Measurements from ENCODE around the gene FOXO3. TPM values are rescaled to one million over a fixed set of nuclear protein-coding genes. Genes with fewer than 3 reads are reported as not detected.

Gene FOXO3
- total RNA-seq, 2 experiments from 2014 or later = 7.5 to 9.0 TPM

GRCh38 chr6:108544606-108545005, 16.1 kb upstream of the FOXO3 start:
- Mint-ChIP-seq H3K27me3 (peaks cover 9% of the 10 kb centered on the region), H3K27ac (no peak overlapping the region), H3K4me1 (ENCODE audit: low read depth) (peaks cover 13% of the 10 kb centered on the region), H3K4me3 (no peak overlapping the region), H3K9me3 (peaks cover under 1% of the 10 kb centered on the region), H3K36me3 (ENCODE audit: low read depth) (no peaks in the 10 kb centered on the region)
- POLR2A ChIA-PET = no interaction called here
- CTCF ChIA-PET = interaction anchor here (0.9 to 2.7 kb wide), 6 partner anchors 237 to 528 kb away, joined by 3 to 17 read pairs (median 4); no protein-coding TSS in a partner anchor
- no peak for TF ChIP-seq CTCF (IDR thresholded peaks at IDR 0.05)
- intact Hi-C loops (cut with micrococcal nuclease) = loop anchor here (5.0 kb wide), 1 partner anchor 348 kb away; no protein-coding TSS in a partner anchor
- ATAC-seq = no peak
- DNase-seq = no peak

GRCh38 chr6:108546079-108547049, 14.4 kb upstream of the FOXO3 start:
- no peak for TF ChIP-seq CTCF (IDR thresholded peaks at IDR 0.05)
- Mint-ChIP-seq H3K9me3 (no peaks in the 10 kb centered on the region), H3K27me3 (peaks cover 4% of the 10 kb centered on the region), H3K27ac (peak overlapping the region; percentile 43), H3K4me1 (ENCODE audit: low read depth) (peaks cover 13% of the 10 kb centered on the region), H3K4me3 (no peak overlapping the region), H3K36me3 (ENCODE audit: low read depth) (no peaks in the 10 kb centered on the region)
- ChIA-PET CTCF (interaction anchor here (0.6 to 2.7 kb wide), 8 partner anchors 10 to 526 kb away, joined by 3 to 17 read pairs (median 4); no protein-coding TSS in a partner anchor), POLR2A (interaction anchor here (1.6 to 1.7 kb wide), 2 partner anchors 10 to 12 kb away, joined by 9 to 13 read pairs; no protein-coding TSS in a partner anchor)
- DNase-seq (no peak), ATAC-seq (no peak)
- intact Hi-C loops (cut with micrococcal nuclease) = no loop called here

- H3K9me3 Mint-ChIP-seq = no peaks in the 10 kb centered on the region
- ATAC-seq (no peak), DNase-seq (no peak)
- intact Hi-C loops (cut with micrococcal nuclease) = no loop called here
- TF ChIP-seq CTCF (IDR thresholded peaks at IDR 0.05) = no peak
- CTCF ChIA-PET = no interaction called here
- H3K27me3 Mint-ChIP-seq = no peaks in the 10 kb centered on the region
- peaks cover 7% of the 10 kb centered on the region for H3K4me1 Mint-ChIP-seq (ENCODE audit: low read depth)
- H3K4me3 Mint-ChIP-seq = no peak overlapping the region
- no peaks in the 10 kb centered on the region for H3K36me3 Mint-ChIP-seq (ENCODE audit: low read depth)
- H3K27ac Mint-ChIP-seq = no peak overlapping the region
- POLR2A ChIA-PET = no interaction called here
Measured at GRCh38 chr6:108549241-108549640, 11.5 kb upstream of the FOXO3 start.

- no peak overlapping the region for H3K27ac Mint-ChIP-seq
- ChIA-PET CTCF (no interaction called here), POLR2A (no interaction called here)
- H3K9me3 Mint-ChIP-seq = no peaks in the 10 kb centered on the region
- H3K36me3 Mint-ChIP-seq (ENCODE audit: low read depth) = no peaks in the 10 kb centered on the region
- H3K4me3 Mint-ChIP-seq = no peak overlapping the region
- no peak for TF ChIP-seq CTCF (IDR thresholded peaks at IDR 0.05)
- DNase-seq (no peak), ATAC-seq (no peak)
- intact Hi-C loops (cut with micrococcal nuclease) = no loop called here
- H3K27me3 Mint-ChIP-seq = no peaks in the 10 kb centered on the region
- peaks cover 7% of the 10 kb centered on the region for H3K4me1 Mint-ChIP-seq (ENCODE audit: low read depth)
Measured at GRCh38 chr6:108549741-108550140, 11.0 kb upstream of the FOXO3 start.

- Mint-ChIP-seq H3K27ac (no peak overlapping the region), H3K4me1 (ENCODE audit: low read depth) (peaks cover 7% of the 10 kb centered on the region), H3K9me3 (no peaks in the 10 kb centered on the region), H3K4me3 (no peak overlapping the region), H3K27me3 (no peaks in the 10 kb centered on the region), H3K36me3 (ENCODE audit: low read depth) (no peaks in the 10 kb centered on the region)
- DNase-seq (no peak), ATAC-seq (no peak)
- TF ChIP-seq CTCF (IDR thresholded peaks at IDR 0.05) = no peak
- intact Hi-C loops (cut with micrococcal nuclease) = no loop called here
- CTCF ChIA-PET = interaction anchor here (1.0 kb wide), 1 partner anchor 523 kb away, joined by 3 read pairs; no protein-coding TSS in a partner anchor
- POLR2A ChIA-PET = interaction anchor here (0.6 kb wide), 1 partner anchor 75 kb away, joined by 5 read pairs; no protein-coding TSS in a partner anchor
Measured at GRCh38 chr6:108550256-108550655, 10.5 kb upstream of the FOXO3 start.

Measured in activated CD8-positive, alpha-beta T cell treated with anti-CD3 and anti-CD28 coated beads for 36 hours (primary cell).